ENCODE results near the gene OVCA2. TPM values are rescaled to one million over a fixed set of nuclear protein-coding genes. Genes with fewer than 3 reads are reported as not detected.

The OVCA2 gene
- total RNA-seq, 1 experiment from 2014 or later, result 24.6 TPM

- Histone ChIP-seq H3K79me1 (ENCODE audit: insufficient read depth, low read depth, low read length, poor library complexity, severe bottlenecking) (no peaks in the 10 kb centered on the region), H4K5ac (ENCODE audit: insufficient read length, low read depth, low read length) (no peak overlapping the region), H3K27ac (ENCODE audit: insufficient read length, low read depth, low read length) (no peak overlapping the region), H2BK120ac (ENCODE audit: low read depth, low read length, poor library complexity, severe bottlenecking) (no peak overlapping the region), H3K27me3 (ENCODE audit: insufficient read depth, low read length) (no peaks in the 10 kb centered on the region), H2AFZ (ENCODE audit: low read length) (no peak overlapping the region), H3K14ac (ENCODE audit: insufficient read depth, low read length) (no peak overlapping the region; the same call in 1 of the 2 replicates), H3K4me2 (ENCODE audit: insufficient read depth, insufficient read length, low read length) (no peak overlapping the region), H3K9ac (ENCODE audit: extremely low read depth, insufficient read length, low read length) (no peak overlapping the region), H2BK20ac (ENCODE audit: low read depth, low read length, poor library complexity, severe bottlenecking) (no peak overlapping the region), H3K4me1 (ENCODE audit: insufficient read depth, low read length) (peaks cover 6% of the 10 kb centered on the region; the same call in 1 of the 2 replicates), H3K9me3 (ENCODE audit: control insufficient read depth, low read depth, low read length) (no peaks in the 10 kb centered on the region), H2BK5ac (ENCODE audit: insufficient read length, low read length) (no peak overlapping the region), H3K4ac (ENCODE audit: low read depth, low read length) (no peak overlapping the region), H2BK12ac (ENCODE audit: insufficient read length, low read depth, low read length) (no peak overlapping the region), H4K91ac (ENCODE audit: insufficient read length, low read depth, low read length) (no peak overlapping the region), H4K20me1 (ENCODE audit: control insufficient read depth, insufficient read depth, insufficient read length) (no peaks in the 10 kb centered on the region), H3K18ac (ENCODE audit: insufficient read length, low read depth, low read length) (no peak overlapping the region), H3K23me2 (ENCODE audit: insufficient read length, low read depth, low read length, poor library complexity, severe bottlenecking) (no peaks in the 10 kb centered on the region), H3T11ph (ENCODE audit: low read length) (no peak overlapping the region), H3K79me2 (ENCODE audit: insufficient read depth, low read length) (no peaks in the 10 kb centered on the region), H3K23ac (ENCODE audit: insufficient read length, low read depth, low read length) (no peak overlapping the region), H2BK15ac (ENCODE audit: low read depth, low read length) (no peak overlapping the region), H4K8ac (replicated peaks; ENCODE audit: insufficient read length, low read depth, low read length) (no peak overlapping the region), H3K56ac (ENCODE audit: insufficient read length, low read depth, low read length) (no peak overlapping the region), H2AK5ac (ENCODE audit: insufficient read length, low read length) (no peak overlapping the region)
- H3K27me3 Mint-ChIP-seq (ENCODE audit: low read depth), result no peaks in the 10 kb centered on the region
- TF ChIP-seq, protein P1, sequence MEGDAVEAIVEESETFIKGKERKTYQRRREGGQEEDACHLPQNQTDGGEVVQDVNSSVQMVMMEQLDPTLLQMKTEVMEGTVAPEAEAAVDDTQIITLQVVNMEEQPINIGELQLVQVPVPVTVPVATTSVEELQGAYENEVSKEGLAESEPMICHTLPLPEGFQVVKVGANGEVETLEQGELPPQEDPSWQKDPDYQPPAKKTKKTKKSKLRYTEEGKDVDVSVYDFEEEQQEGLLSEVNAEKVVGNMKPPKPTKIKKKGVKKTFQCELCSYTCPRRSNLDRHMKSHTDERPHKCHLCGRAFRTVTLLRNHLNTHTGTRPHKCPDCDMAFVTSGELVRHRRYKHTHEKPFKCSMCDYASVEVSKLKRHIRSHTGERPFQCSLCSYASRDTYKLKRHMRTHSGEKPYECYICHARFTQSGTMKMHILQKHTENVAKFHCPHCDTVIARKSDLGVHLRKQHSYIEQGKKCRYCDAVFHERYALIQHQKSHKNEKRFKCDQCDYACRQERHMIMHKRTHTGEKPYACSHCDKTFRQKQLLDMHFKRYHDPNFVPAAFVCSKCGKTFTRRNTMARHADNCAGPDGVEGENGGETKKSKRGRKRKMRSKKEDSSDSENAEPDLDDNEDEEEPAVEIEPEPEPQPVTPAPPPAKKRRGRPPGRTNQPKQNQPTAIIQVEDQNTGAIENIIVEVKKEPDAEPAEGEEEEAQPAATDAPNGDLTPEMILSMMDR (conservative IDR thresholded peaks at IDR 0.05), result peak; percentile 47; the same call in 2 of the 3 replicates
- H3K36me3 Mint-ChIP-seq (ENCODE audit: insufficient read depth in 1 of 3, low read depth in 3 of 3), result peaks cover 0 to 2% (median 0%) of the 10 kb centered on the region in 3 experiments; a peak in 1 of 7 replicates
- peak; percentile 59 for DNase-seq
- no peak overlapping the region for H3K4me3 Mint-ChIP-seq
- no peaks in the 10 kb centered on the region; a peak in 1 of 5 replicates for H3K9me3 Mint-ChIP-seq
- WGBS (ENCODE audit: extremely low coverage, insufficient read length, low lambda C conversion rate), result no CpG with 5 or more reads among the region's 4 CpGs
- peaks cover 33 to 40% of the 10 kb centered on the region in 2 experiments for H3K4me1 Mint-ChIP-seq
- H3K27ac Mint-ChIP-seq, result peak overlapping the region; percentile 19 to 92 (median 78); a peak in 4 of 7 replicates
Observed at GRCh38 chr17:2092253-2092652, 50.4 kb downstream of the OVCA2 start.

Small RNA genes within 50 kb of the gene (microRNA-seq; reads per million reads assigned to microRNA genes)
- gene MIR132 (ENCODE audit: borderline microRNAs expressed), result 25.7 reads per million, percentile 56 among the genes with 10 or more reads in this experiment
- 2.1 reads per million, percentile 21 among the genes with 10 or more reads in this experiment for gene MIR212 (ENCODE audit: borderline microRNAs expressed)

Other genes starting within 250 kb of the OVCA2 start
- 28.8 and 29.0 TPM in 2 replicates for gene SMYD4, start 212.1 kb upstream of the OVCA2 start, total RNA-seq (2021)
- gene RPA1, start 212.0 kb upstream of the OVCA2 start, total RNA-seq (2021), result 215 and 220 TPM in 2 replicates
- gene RTN4RL1, start 16.7 kb upstream of the OVCA2 start, total RNA-seq (2021), result 0.18 and 0.22 TPM in 2 replicates
- gene DPH1, start 11.9 kb upstream of the OVCA2 start, total RNA-seq (2021), result 27.5 and 31.3 TPM in 2 replicates
- gene HIC1, start 13.1 kb downstream of the OVCA2 start, total RNA-seq (2021), result 1.8 and 2.7 TPM in 2 replicates

All from H9 (cell line).